Psoas muscle (tissue), 8 donors: ENCODE results near the gene PSPC1. TPM values are rescaled to one million over a fixed set of nuclear protein-coding genes. Genes with fewer than 3 reads are reported as not detected.
"Not testable (repeated sequence)": the region's sequence is repeated elsewhere in the genome, so short reads cannot be mapped to it uniquely, and the experiment has no call there.

Source experiments
- ATAC-seq, 4 donors: fragments of 200-7000 bp; cut with Tn5 transposase; one replicate each; pipeline ENCODE4 v1.9.1; 2020; ENCODE audit warnings: moderate library complexity in 3 of 4, mild to moderate bottlenecking in 2 of 4
- DNase-seq, 2 donors: peaks; one replicate each; pipeline ENCODE4 v3.0.0-alpha.2; 2020
- H3K27ac ChIP-seq: fragments of 200-600 bp; one replicate; pipeline ENCODE4 v1.8.0; 2022
- H3K27me3 ChIP-seq, 3 donors: fragments of 200-600 bp in 1 of 3; one replicate each; pipeline versions ENCODE4 v1.6.1 to v1.8.0; 2013 to 2022; ENCODE audit warnings: low read length in 2 of 3, mild to moderate bottlenecking in 2 of 3, moderate library complexity in 1 of 3; ENCODE audit not compliant: insufficient read depth in 3 of 3
- H3K36me3 ChIP-seq, 2 donors: fragments of 200-600 bp in 1 of 2; one replicate each; pipeline versions ENCODE4 v1.6.1 to v1.8.0; 2013 to 2022; ENCODE audit warnings: low read depth in 1 of 2, mild to moderate bottlenecking in 1 of 2, moderate library complexity in 1 of 2; ENCODE audit not compliant: insufficient read depth in 1 of 2
- H3K4me1 ChIP-seq: fragments of 200-600 bp; one replicate; pipeline ENCODE4 v1.8.0; 2022
- H3K4me3 ChIP-seq: fragments of 200-600 bp; one replicate; pipeline ENCODE4 v1.8.0; 2022; ENCODE audit warnings: mild to moderate bottlenecking
- H3K9me3 ChIP-seq: fragments of 200-600 bp; one replicate; pipeline ENCODE4 v1.8.0; 2022
- CTCF ChIP-seq: fragments of 200-600 bp; IDR thresholded peaks from one replicate; pipeline ENCODE4 v1.8.0; 2022; ENCODE audit warnings: antibody characterized with exemption
- whole genome bisulfite sequencing, 3 donors: extraction: QIAGEN DNeasy Blood & Tissue Kit; methylation state at CpG; one replicate each; pipeline versions ENCODE4 v1.1.6 to v1.1.7; 2013; 5-methylcytosine and 5-hydroxymethylcytosine counted together
- intact Hi-C, 2 donors: fragments of 100-400 bp; cut with DNase I; formaldehyde crosslinking; loops; one replicate each; pipeline versions ENCODE4 v1.11.0 to v1.14.2; 2022
- long read RNA-seq, 2 donors: library from polyadenylated mRNA; unstranded; transcript quantifications; one replicate each; pipeline ENCODE4 v2.0.0, GENCODE V29; 2021
- polyA plus RNA-seq, 3 donors: library from polyadenylated mRNA; stranded (reverse); fragments of 200-250 nt; gene quantifications; one replicate each; pipeline ENCODE4 v1.2.3, GENCODE V29; 2013
- total RNA-seq, 4 donors: library from RNA; stranded (reverse); fragmentation: NEBNext Ultra II Directional in 2 of 4; extraction: Animal tissue kit (Norgen Biotek cat#: 25700) in 2 of 4; gene quantifications; one replicate each; pipeline versions ENCODE4 v1.2.1 to v1.2.4, GENCODE V29; 2021 to 2023
- donor health status: healthy with polysubstance abuse.
- donor health status: DM: no; HTN: no; CAD: no; lungs with moderate emphysema.
- donor health status: Bipolar disorder and iron deficiency.
- donor health status: healthy.
- donor health status: DM: yes; HTN: yes; CAD: no.
- donor health status: DM: no; HTN: no; CAD: no.
- donor health status: DM: no; HTN: no; CAD: no.
- donor health status: DM: yes; HTN: yes; CAD: no.

The PSPC1 gene
- total RNA-seq (10 to 100 TPM; 24.8 to 39.8 (median 31.2) TPM), polyA plus RNA-seq (10 to 100 TPM; 18.1 to 24.8 (median 23.6) TPM)
- long read RNA-seq, donor 1, transcript PSPC1-201 (9 exons, 2,407 nt), result major isoform, 23 of 31 reads
- long read RNA-seq, donor 1, partial matches to known transcripts, result 1 of 31 reads
- long read RNA-seq, donor 1, other reads (novel, unspliced or antisense), result 1 of 31 reads
- long read RNA-seq, donor 2, transcript PSPC1-203 (8 exons, 1,647 nt), result minor isoform, 7 of 81 reads
- long read RNA-seq, donor 2, transcript PSPC1-204 (8 exons, 1,709 nt), result minor isoform, 11 of 81 reads
- long read RNA-seq, donor 2, transcript PSPC1-201 (9 exons, 2,407 nt), result major isoform, 53 of 81 reads
- long read RNA-seq, donor 2, partial matches to known transcripts, result 1 of 81 reads
- long read RNA-seq, donor 2, other reads (novel, unspliced or antisense), result 8 of 81 reads

- not testable (repeated sequence) for H3K27me3 ChIP-seq, H3K9me3 ChIP-seq, H3K4me1 ChIP-seq, H3K36me3 ChIP-seq
- Histone ChIP-seq H3K4me3 (peak within 1 kb of the TSS; percentile 96), H3K27ac (peak within 1 kb of the TSS; percentile 97)
- 19 to 21% (median 21%) methylated on average over 50 of the region's 50 CpGs for WGBS, 3 donors
- intact Hi-C loops, result loop anchor here (1.0 to 10.0 kb wide), 4 partner anchors 79 to 172 kb away; partner anchors contain the start of genes MPHOSPH8 (in 1 of the 2), ZMYM2 (in 1 of the 2) and ZMYM5 (in 1 of the 2)
- DNase-seq (peak; percentile 95 to 98), ATAC-seq (peak; percentile 95 to 97 (median 96))
These were observed at the start of gene PSPC1 for GRCh38 chr13:19782727-19783682. PSPC1 (minus strand) TSS chr13:19782945; CDS start chr13:19782757, 188 bp downstream.

- peaks cover 0 to 63% of the 10 kb centered on the region in 2 donors for H3K36me3 ChIP-seq
- 79 to 92% (median 80%) methylated on average over 3 of the region's 3 CpGs for WGBS, 3 donors
These were observed 39.9 kb upstream of the PSPC1 start for GRCh38 chr13:19822673-19823072.

GRCh38 chr13:19818223-19818842 lies 35.6 kb upstream of the PSPC1 start:
- no peaks in the 10 kb centered on the region for H3K9me3 ChIP-seq

More at GRCh38 chr13:19822673-19823072, 39.9 kb upstream of the PSPC1 start:
- Histone ChIP-seq H3K4me1 (no peaks in the 10 kb centered on the region), H3K9me3 (no peaks in the 10 kb centered on the region), H3K27ac (no peak overlapping the region), H3K27me3 (no peaks in the 10 kb centered on the region), H3K4me3 (no peak overlapping the region)
- no peak for TF ChIP-seq CTCF
- ATAC-seq (no peak), DNase-seq (no peak)
- intact Hi-C loops, result no loop called here

GRCh38 chr13:19817510-19818158 lies 34.9 kb upstream of the PSPC1 start:
- intact Hi-C loops, result no loop called here
- no peak overlapping the region for H3K27ac ChIP-seq
- H3K36me3 ChIP-seq, result peaks cover 0 to 23% of the 10 kb centered on the region in 2 donors
- no peaks in the 10 kb centered on the region for H3K27me3 ChIP-seq
- 91 to 93% (median 93%) methylated on average over 7 of the region's 7 CpGs for WGBS, 3 donors
- H3K4me1 ChIP-seq, result no peaks in the 10 kb centered on the region
- no peak for DNase-seq
- ATAC-seq, result no peak
- H3K4me3 ChIP-seq, result no peak overlapping the region
- no peak for TF ChIP-seq CTCF
- no peaks in the 10 kb centered on the region for H3K9me3 ChIP-seq

More at GRCh38 chr13:19818223-19818842, 35.6 kb upstream of the PSPC1 start:
- Histone ChIP-seq H3K27ac (no peak overlapping the region), H3K4me1 (no peaks in the 10 kb centered on the region), H3K36me3 (peaks cover 0 to 30% of the 10 kb centered on the region in 2 donors), H3K27me3 (no peaks in the 10 kb centered on the region), H3K4me3 (no peak overlapping the region)
- intact Hi-C loops, result no loop called here
- peak in 3 of 4 donors; percentile 30 to 64 (median 49) for ATAC-seq
- 65 to 72% (median 68%) methylated on average over 27 of the region's 27 CpGs for WGBS, 3 donors
- TF ChIP-seq CTCF, result peak; percentile 22
- DNase-seq, result peak; percentile 15 to 56
